ENCODE results near the gene TUBA4A. TPM values are rescaled to one million over a fixed set of nuclear protein-coding genes. Genes with fewer than 3 reads are reported as not detected.

TUBA4A gene
- total and polyA plus RNA-seq, 10 of the 15 experiments (the other 5 are each of a cell fraction or from before 2014, with no cell fraction given) = 58.2 to 325 (median 134) TPM

GRCh38 chr2:219252900-219253752 is 592 bp downstream of the TUBA4A start, which contains the start of gene TUBA4B (continued):
- TF ChIP-seq CREB1 (IDR thresholded peaks at IDR 0.05; ENCODE audit: low read depth) (peak; percentile 37; the same call in 1 of the 2 replicates), ETV6 (conservative IDR thresholded peaks at IDR 0.05 in 1 of 2, IDR thresholded peaks at IDR 0.05 in 1 of 2; ENCODE audit: borderline replicate concordance in 1 of 2, low read depth in 1 of 2) (no peak), JUND (IDR thresholded peaks at IDR 0.05; ENCODE audit: low read depth, low read length) (no peak), SREBF2 (IDR thresholded peaks at IDR 0.05; ENCODE audit: low read length) (no peak), EGR1 (IDR thresholded peaks at IDR 0.05; ENCODE audit: borderline replicate concordance in 1 of 2, low read depth in 2 of 2, low read length in 2 of 2) (no peak), SMC3 (IDR thresholded peaks at IDR 0.05; ENCODE audit: borderline replicate concordance, low read length) (no peak), BCL11A (IDR thresholded peaks at IDR 0.05; ENCODE audit: low read depth, low read length) (peak; percentile 15; the same call in 1 of the 2 replicates), MEF2B (IDR thresholded peaks at IDR 0.05; ENCODE audit: partially characterized antibody, poor library complexity, severe bottlenecking) (peak; percentile 35), MLLT1 (IDR thresholded peaks at IDR 0.05) (peak; percentile 59; the same call in 1 of the 2 replicates), ZNF384 (IDR thresholded peaks at IDR 0.05; ENCODE audit: borderline replicate concordance, low read depth, low read length) (no peak), CTCF (IDR thresholded peaks at IDR 0.05 in 2 of 3, conservative IDR thresholded peaks at IDR 0.05 in 1 of 3; ENCODE audit: control insufficient read depth in 2 of 3, extremely low read depth in 1 of 3, insufficient read depth in 1 of 3, low read depth in 3 of 3, low read length in 3 of 3) (no peak), SRF (IDR thresholded peaks at IDR 0.05; ENCODE audit: low read depth in 2 of 2, low read length in 2 of 2) (no peak), E4F1 (IDR thresholded peaks at IDR 0.05; ENCODE audit: borderline replicate concordance, partially characterized antibody) (no peak), MTA2 (IDR thresholded peaks at IDR 0.05; ENCODE audit: low read depth) (0 out of 2 replicates have a peak, but pooled peaks have one; percentile 35), CHD1 (IDR thresholded peaks at IDR 0.05; ENCODE audit: low read depth, low read length) (no peak), ZNF217 (IDR thresholded peaks at IDR 0.05) (no peak), PKNOX1 (IDR thresholded peaks at IDR 0.05) (no peak), FOXM1 (IDR thresholded peaks at IDR 0.05; ENCODE audit: low read depth, low read length) (no peak), IKZF2 (IDR thresholded peaks at IDR 0.05) (peak; percentile 75 to 83), LARP7 (IDR thresholded peaks at IDR 0.05) (no peak; the same call in 1 of the 2 replicates)

Measured in GM12878 (cell line).